Measurements from ENCODE around the gene SNRNP27. TPM values are rescaled to one million over a fixed set of nuclear protein-coding genes. Genes with fewer than 3 reads are reported as not detected.

Gene SNRNP27
- total and polyA plus RNA-seq, 2 of the 8 experiments (the other 6 are each of a cell fraction or from before 2014, with no cell fraction given): 11.1 to 40.5 TPM

GRCh38 chr2:69948032-69948962 is 54.5 kb downstream of the SNRNP27 start (continued):
- TF ChIP-seq SP2 (IDR thresholded peaks at IDR 0.05; ENCODE audit: low read length) (no peak), SP1 (IDR thresholded peaks at IDR 0.05; ENCODE audit: low read depth, low read length) (no peak)

Measured in H1 (cell line).